NT2/D1 (cell line): ENCODE measurements around the gene CIBAR2.

Experiments
- SUZ12 ChIP-seq: IDR thresholded peaks from 2 replicates; pipeline ENCODE4 v1.6.1; 2011; ENCODE audit not compliant: insufficient read length, insufficient read depth; ENCODE audit errors: extremely low read depth
- YY1 ChIP-seq: IDR thresholded peaks from 2 replicates; pipeline ENCODE4 v1.6.1; 2011; ENCODE audit not compliant: insufficient read length, insufficient read depth
- ZNF274 ChIP-seq: IDR thresholded peaks from 2 replicates; pipeline ENCODE4 v1.6.1; 2011; ENCODE audit warnings: mild to moderate bottlenecking, low read depth, low read length

- TF ChIP-seq YY1: no peak
- no peak for TF ChIP-seq SUZ12
- no peak for TF ChIP-seq ZNF274
Observed at GRCh38 chr16:85149776-85150175, 37.5 kb upstream of the CIBAR2 start.
